H1 (cell line): ENCODE results near the gene ORC5. TPM values are rescaled to one million over a fixed set of nuclear protein-coding genes. Genes with fewer than 3 reads are reported as not detected.

Source experiments
- CTCF ChIA-PET: fragments of 300-600 bp; sonication (Branson Sonifier 250); formaldehyde crosslinking; loops from one replicate; lab custom pipeline; 2021; ENCODE audit not compliant: partially characterized antibody; lab: Charles Lee
- POLR2A ChIA-PET: fragments of 300-600 bp; sonication (Branson Sonifier 250); formaldehyde crosslinking; loops from one replicate; lab custom pipeline; 2021; ENCODE audit warnings: inconsistent platforms; ENCODE audit not compliant: partially characterized antibody; lab: Charles Lee
- DNase-seq, 2 experiments: peaks; one replicate each; pipeline versions ENCODE4 v3.0.0 to v3.0.0-alpha.2; 2010 to 2022; ENCODE audit warnings: low spot score in 2 of 2, low read depth in 1 of 2, mixed read lengths in 1 of 2
- FAIRE-seq: peaks from 2 replicates; lab custom pipeline; 2011; peaks lifted over from hg19 to GRCh38; lab: Jason Lieb, UNC
- H2AFZ ChIP-seq: 2 replicates; pipeline ENCODE4 v1.8.1; 2012; ENCODE audit warnings: low read length, inconsistent platforms
- H2AK5ac ChIP-seq: 2 replicates; pipeline ENCODE4 v1.6.1; 2013; ENCODE audit warnings: low read depth, low read length
- H2BK120ac ChIP-seq: replicated peaks from 2 replicates; pipeline ENCODE3; 2013; ENCODE audit warnings: low read depth, low read length, inconsistent platforms
- H2BK12ac ChIP-seq: 2 replicates; pipeline ENCODE4 v1.6.1; 2013; ENCODE audit warnings: low read depth, low read length
- H2BK15ac ChIP-seq: 2 replicates; pipeline ENCODE4 v1.6.1; 2013; ENCODE audit warnings: low read length
- H2BK20ac ChIP-seq: 2 replicates; pipeline ENCODE4 v1.6.1; 2013; ENCODE audit warnings: low read length
- H2BK5ac ChIP-seq: 2 replicates; pipeline ENCODE4 v1.6.1; 2013; ENCODE audit warnings: low read depth, low read length
- H3K14ac ChIP-seq: 2 replicates; pipeline ENCODE4 v1.6.1; 2013; ENCODE audit warnings: inconsistent platforms; ENCODE audit not compliant: insufficient read length
- H3K18ac ChIP-seq: 2 replicates; pipeline ENCODE4 v1.6.1; 2013; ENCODE audit warnings: low read length; ENCODE audit errors: extremely low read depth
- H3K23ac ChIP-seq: 2 replicates; pipeline ENCODE4 v1.6.1; 2013; ENCODE audit warnings: inconsistent platforms; ENCODE audit not compliant: insufficient read length
- H3K23me2 ChIP-seq: 2 replicates; pipeline ENCODE4 v1.6.1; 2013; ENCODE audit warnings: low read depth, low read length
- H3K27ac ChIP-seq: 2 replicates; pipeline ENCODE4 v1.6.1; 2011; ENCODE audit warnings: low read depth, low read length, inconsistent platforms
- H3K27me3 ChIP-seq, 4 experiments: replicated peaks in 1 of 4; 1 replicate in 1 of 4; 2 replicates in 3 of 4; pipeline versions ENCODE4 v1.6.1 to v1.8.1; 2011 to 2013; ENCODE audit warnings: low read length in 3 of 4, mild to moderate bottlenecking in 3 of 4, inconsistent platforms in 2 of 4, mixed read lengths in 2 of 4, moderate library complexity in 1 of 4; ENCODE audit not compliant: control insufficient read depth in 3 of 4, insufficient read depth in 3 of 4; ENCODE audit errors: extremely low read depth in 1 of 4
- H3K36me3 ChIP-seq, 4 experiments: 2 replicates each; pipeline versions ENCODE4 v1.6.1 to v1.8.1; 2011 to 2013; ENCODE audit warnings: mild to moderate bottlenecking in 4 of 4, low read length in 3 of 4, moderate library complexity in 2 of 4, control low read depth in 1 of 4, inconsistent platforms in 1 of 4; ENCODE audit not compliant: insufficient read depth in 4 of 4, control insufficient read depth in 2 of 4
- H3K4ac ChIP-seq: replicated peaks from 2 replicates; pipeline ENCODE3; 2013; ENCODE audit warnings: low read length, low read depth, mixed read lengths, inconsistent platforms; ENCODE audit not compliant: insufficient read length
- H3K4me1 ChIP-seq, 4 experiments: replicated peaks in 1 of 4; 1 replicate in 1 of 4; 2 replicates in 3 of 4; pipeline versions ENCODE4 v1.6.1 to v1.8.1; 2011 to 2013; ENCODE audit warnings: low read length in 3 of 4, inconsistent platforms in 2 of 4, mixed read lengths in 1 of 4; ENCODE audit not compliant: insufficient read depth in 4 of 4, control insufficient read depth in 3 of 4
- H3K4me2 ChIP-seq, 2 experiments: 2 replicates each; pipeline versions ENCODE4 v1.6.1 to v1.8.1; 2011 to 2013; ENCODE audit warnings: low read depth in 2 of 2, low read length in 2 of 2, control low read depth in 1 of 2, inconsistent platforms in 1 of 2, mild to moderate bottlenecking in 1 of 2; ENCODE audit not compliant: insufficient read depth in 1 of 2
- H3K4me3 ChIP-seq, 4 experiments: fragments of 200-600, 300-600 bp in 1 of 4; sonication (generic), shearing (Covaris generic), sonication (Bioruptor Twin) in 1 of 4; 2 replicates each; pipeline versions ENCODE4 v1.5.1 to v1.8.1; 2011 to 2016; ENCODE audit warnings: low read length in 4 of 4, low read depth in 3 of 4, control low read depth in 2 of 4, inconsistent platforms in 2 of 4, mild to moderate bottlenecking in 2 of 4, mixed read lengths in 1 of 4, moderate library complexity in 1 of 4; ENCODE audit not compliant: insufficient read depth in 2 of 4; ENCODE audit errors: extremely low read depth in 1 of 4
- H3K56ac ChIP-seq: replicated peaks from 2 replicates; pipeline ENCODE3; 2013; ENCODE audit warnings: low read depth, mild to moderate bottlenecking, mixed read lengths, low read length, inconsistent platforms; ENCODE audit not compliant: insufficient read length
- H3K79me1 ChIP-seq: 2 replicates; pipeline ENCODE4 v1.6.1; 2013; ENCODE audit warnings: low read depth, low read length, control low read depth
- H3K79me2 ChIP-seq, 2 experiments: 2 replicates each; pipeline versions ENCODE4 v1.6.1 to v1.8.1; 2012 to 2013; ENCODE audit warnings: low read length in 2 of 2, mild to moderate bottlenecking in 2 of 2, inconsistent platforms in 1 of 2; ENCODE audit not compliant: insufficient read depth in 2 of 2, control insufficient read depth in 1 of 2
- H3K9ac ChIP-seq, 4 experiments: replicated peaks in 1 of 4; 1 replicate in 1 of 4; 2 replicates in 3 of 4; pipeline versions ENCODE4 v1.6.1 to v1.8.1; 2011 to 2013; ENCODE audit warnings: low read depth in 3 of 4, low read length in 3 of 4, control low read depth in 2 of 4, mild to moderate bottlenecking in 2 of 4, moderate library complexity in 2 of 4, inconsistent platforms in 1 of 4; ENCODE audit errors: extremely low read depth in 1 of 4
- H3K9me3 ChIP-seq, 2 experiments: 2 replicates each; pipeline versions ENCODE4 v1.6.1 to v1.8.1; 2012 to 2013; ENCODE audit warnings: mild to moderate bottlenecking in 2 of 2, moderate library complexity in 2 of 2, control low read depth in 1 of 2, inconsistent platforms in 1 of 2, low read depth in 1 of 2, low read length in 1 of 2, mixed read lengths in 1 of 2; ENCODE audit not compliant: insufficient read depth in 2 of 2
- H4K20me1 ChIP-seq, 2 experiments: replicated peaks in 1 of 2; 2 replicates each; pipeline versions ENCODE3 to v1.8.1; 2011 to 2013; ENCODE audit warnings: inconsistent platforms in 2 of 2, low read length in 2 of 2, mild to moderate bottlenecking in 1 of 2; ENCODE audit not compliant: insufficient read depth in 2 of 2, control insufficient read depth in 1 of 2
- H4K5ac ChIP-seq: 2 replicates; pipeline ENCODE4 v1.6.1; 2013; ENCODE audit warnings: low read length, low read depth, mixed read lengths, inconsistent platforms; ENCODE audit not compliant: insufficient read length
- H4K8ac ChIP-seq: 2 replicates; pipeline ENCODE4 v1.8.0; 2013; ENCODE audit warnings: mild to moderate bottlenecking, moderate library complexity, low read length, inconsistent platforms; ENCODE audit not compliant: insufficient read depth; ENCODE audit errors: extremely low read depth
- H4K91ac ChIP-seq: replicated peaks from 2 replicates; pipeline ENCODE3; 2013; ENCODE audit warnings: low read length, mixed read lengths, inconsistent platforms; ENCODE audit not compliant: insufficient read length
- BRCA1 ChIP-seq: IDR thresholded peaks from 2 replicates; pipeline ENCODE4 v1.6.1; 2012; ENCODE audit warnings: low read depth, low read length, improper control_type of control experiment
- CTBP2 ChIP-seq: IDR thresholded peaks from 2 replicates; pipeline ENCODE4 v1.7.0; 2011; ENCODE audit warnings: borderline replicate concordance, mild to moderate bottlenecking, moderate library complexity, mixed read lengths, low read length; ENCODE audit not compliant: insufficient read depth, insufficient read length
- E2F6 ChIP-seq: IDR thresholded peaks from 2 replicates; pipeline ENCODE4 v1.6.1; 2012; ENCODE audit warnings: inconsistent platforms
- KDM5A ChIP-seq: fragments of 200-600 bp; IDR thresholded peaks from 2 replicates; pipeline ENCODE4 v1.7.1; 2012; ENCODE audit warnings: mild to moderate bottlenecking, low read length, inconsistent platforms, mixed read lengths
- POLR2A ChIP-seq, 2 experiments: IDR thresholded peaks; 1 replicate in 1 of 2; 2 replicates in 1 of 2; pipeline ENCODE4 v1.6.1; 2011; ENCODE audit warnings: low read depth in 2 of 2, low read length in 2 of 2, mild to moderate bottlenecking in 2 of 2; ENCODE audit errors: control extremely low read depth in 1 of 2
- RNF2 ChIP-seq: fragments of 200-900, 300-1000 bp; sonication (generic); IDR thresholded peaks from 2 replicates; pipeline ENCODE4 v1.7.1; 2016; ENCODE audit warnings: borderline replicate concordance, low read depth, mild to moderate bottlenecking, antibody characterized with exemption, low read length; ENCODE audit not compliant: poor library complexity, severe bottlenecking; ENCODE audit errors: missing control alignments
- SIN3A ChIP-seq, 2 experiments: IDR thresholded peaks in 1 of 2; conservative IDR thresholded peaks in 1 of 2; 2 replicates each; pipeline ENCODE4 v1.6.1; 2011 to 2012; ENCODE audit warnings: low read length in 2 of 2, improper control_type of control experiment in 1 of 2, low read depth in 1 of 2, mild to moderate bottlenecking in 1 of 2
- SIX5 ChIP-seq: IDR thresholded peaks from 2 replicates; pipeline ENCODE4 v1.6.1; 2011; ENCODE audit warnings: mild to moderate bottlenecking, low read depth, low read length
- SRF ChIP-seq: IDR thresholded peaks from 2 replicates; pipeline ENCODE4 v1.6.1; 2011; ENCODE audit warnings: mild to moderate bottlenecking, low read depth, low read length, moderate library complexity
- WGBS, 2 experiments: shearing (Covaris generic) in 1 of 2; methylation state at CpG; one replicate each; pipeline versions ENCODE4 v1.1.6 to v1.1.7; 2013 to 2015; ENCODE audit warnings: low lambda C conversion rate in 2 of 2, mixed read lengths in 2 of 2, inconsistent platforms in 1 of 2, low coverage in 1 of 2, missing lambda C conversion rate in 1 of 2; ENCODE audit not compliant: insufficient replicate concordance in 2 of 2, insufficient coverage in 1 of 2, insufficient read length in 1 of 2; ENCODE audit errors: extremely low coverage in 1 of 2, missing lambda C conversion rate in 1 of 2; 5-methylcytosine and 5-hydroxymethylcytosine counted together
- polyA plus RNA-seq, 7 experiments: library from polyadenylated mRNA; depleted of rRNA in 3 of 7; stranded (reverse) in 5 of 7; unstranded in 2 of 7; fragments of >200 nt in 5 of 7; fragments of 200-250 nt in 2 of 7; gene quantifications; 1 replicate in 5 of 7; 2 replicates in 1 of 7; 4 replicates in 1 of 7; pipeline versions ENCODE4 v1.2.1 to v1.2.3, GENCODE V29; 2011 to 2013; ENCODE audit warnings: missing spikeins in 2 of 7, mixed read lengths in 2 of 7
- total RNA-seq: library from RNA; stranded (reverse); fragmentation: NEBNext Ultra II Directional; extraction: Animal tissue kit (Norgen Biotek cat#: 25700); gene quantifications from 2 replicates; pipeline ENCODE4 v1.2.1, GENCODE V29; 2021

ORC5 gene
- total and polyA plus RNA-seq, 2 of the 8 experiments (the other 6 are each of a cell fraction or from before 2014, with no cell fraction given): 7.7 to 19.9 TPM

- no peak for FAIRE-seq
Observed at GRCh38 chr7:104240401-104240800, 32.6 kb upstream of the ORC5 start.

More at GRCh38 chr7:104240401-104240800, 32.6 kb upstream of the ORC5 start:
- no peaks in the 10 kb centered on the region for H3K23me2 ChIP-seq
- H4K8ac ChIP-seq: no peak overlapping the region
- no peak overlapping the region for H3K9ac ChIP-seq
- no peak overlapping the region for H2BK15ac ChIP-seq
- DNase-seq: no peak
- H4K20me1 ChIP-seq: no peaks in the 10 kb centered on the region
- ChIA-PET CTCF (interaction anchor here (1.0 to 4.1 kb wide), 2 partner anchors 9 to 643 kb away, joined by 3 to 21 read pairs; no protein-coding TSS in a partner anchor), POLR2A (interaction anchor here (0.8 kb wide), 1 partner anchor 11 kb away, joined by 3 read pairs; no protein-coding TSS in a partner anchor)
- no peak overlapping the region for H2BK5ac ChIP-seq
- no peak overlapping the region for H3K27ac ChIP-seq
- no peak overlapping the region for H2BK20ac ChIP-seq
- no peaks in the 10 kb centered on the region for H3K27me3 ChIP-seq
- no peaks in the 10 kb centered on the region for H3K79me1 ChIP-seq
- no peak overlapping the region for H2BK120ac ChIP-seq
- H3K4me1 ChIP-seq: no peaks in the 10 kb centered on the region
- H2AFZ ChIP-seq: no peak overlapping the region
- H3K56ac ChIP-seq: no peak overlapping the region
- no peak overlapping the region for H3K4me2 ChIP-seq
- H4K5ac ChIP-seq: no peak overlapping the region
- H3K4ac ChIP-seq: no peak overlapping the region
- TF ChIP-seq CTBP2 (no peak), E2F6 (no peak), SIX5 (no peak), RNF2 (no peak), BRCA1 (no peak), SRF (no peak), POLR2A (IDR thresholded peaks at IDR 0.05; ENCODE audit: control extremely low read depth in 1 of 2, low read depth in 2 of 2, low read length in 2 of 2) (no peak), KDM5A (no peak), SIN3A (conservative IDR thresholded peaks at IDR 0.05 in 1 of 2, IDR thresholded peaks at IDR 0.05 in 1 of 2; ENCODE audit: low read depth in 1 of 2, low read length in 2 of 2) (no peak)
- H2AK5ac ChIP-seq: no peak overlapping the region
- no peak overlapping the region for H3K18ac ChIP-seq
- H4K91ac ChIP-seq: no peak overlapping the region
- 94% methylated on average over 5 of the region's 5 CpGs; no CpG with 5 or more reads in 1 of the 2 experiments for WGBS, 2 experiments
- peaks cover 0 to 2% of the 10 kb centered on the region in 2 experiments; a peak in 1 of 4 replicates for H3K9me3 ChIP-seq
- H2BK12ac ChIP-seq: no peak overlapping the region
- H3K36me3 ChIP-seq: no peaks in the 10 kb centered on the region
- H3K4me3 ChIP-seq: no peak overlapping the region
- no peaks in the 10 kb centered on the region for H3K79me2 ChIP-seq
- H3K14ac ChIP-seq: no peak overlapping the region
- H3K23ac ChIP-seq: no peak overlapping the region
